Neutrophil (primary cell): ENCODE data around the gene GPR39.

Source experiments
- H3K27ac ChIP-seq: fragments of 200-600 bp; sonication (generic); 2 replicates; pipeline ENCODE4 v1.5.1; 2016; ENCODE audit warnings: mild to moderate bottlenecking, moderate library complexity
- H3K27me3 ChIP-seq: fragments of 200-600 bp; sonication (generic); 2 replicates; pipeline ENCODE4 v1.6.0; 2016; ENCODE audit warnings: mild to moderate bottlenecking
- H3K36me3 ChIP-seq: fragments of 200-600 bp; sonication (generic); 2 replicates; pipeline ENCODE4 v1.5.1; 2017
- H3K4me1 ChIP-seq, 2 experiments: fragments of 200-600 bp in 1 of 2; sonication (generic) in 1 of 2; 1 replicate in 1 of 2; 2 replicates in 1 of 2; pipeline versions ENCODE4 v1.5.1 to v1.6.1; 2013 to 2016; ENCODE audit warnings: low read depth in 1 of 2, low read length in 1 of 2, mild to moderate bottlenecking in 1 of 2, moderate library complexity in 1 of 2; ENCODE audit not compliant: control insufficient read depth in 1 of 2, insufficient read depth in 1 of 2
- H3K4me3 ChIP-seq, 2 experiments: fragments of 200-600 bp in 1 of 2; sonication (generic) in 1 of 2; 1 replicate in 1 of 2; 2 replicates in 1 of 2; pipeline ENCODE4 v1.5.1; 2013 to 2016; ENCODE audit warnings: low read depth in 1 of 2, low read length in 1 of 2, mild to moderate bottlenecking in 1 of 2, moderate library complexity in 1 of 2
- H3K9me3 ChIP-seq: fragments of 200-600 bp; sonication (generic); 2 replicates; pipeline ENCODE4 v1.5.1; 2016
- CTCF ChIP-seq: fragments of 200-600 bp; sonication (generic); IDR thresholded peaks from 2 replicates; pipeline ENCODE4 v1.5.1; 2016; ENCODE audit warnings: antibody characterized with exemption

Gene GPR39

GRCh38 chr2:132646540-132647108 lies 230.0 kb downstream of the GPR39 start:
- no peaks in the 10 kb centered on the region for H3K4me1 ChIP-seq
- no peaks in the 10 kb centered on the region for H3K36me3 ChIP-seq
- no peaks in the 10 kb centered on the region for H3K9me3 ChIP-seq
- H3K4me3 ChIP-seq, result no peak overlapping the region
- no peaks in the 10 kb centered on the region for H3K27me3 ChIP-seq
- H3K27ac ChIP-seq, result no peak overlapping the region
- no peak for TF ChIP-seq CTCF

- no peaks in the 10 kb centered on the region for H3K9me3 ChIP-seq
- H3K4me3 ChIP-seq, result no peak overlapping the region
- H3K27me3 ChIP-seq, result no peaks in the 10 kb centered on the region
- no peak for TF ChIP-seq CTCF
- no peaks in the 10 kb centered on the region for H3K4me1 ChIP-seq
- H3K36me3 ChIP-seq, result no peaks in the 10 kb centered on the region
- no peak overlapping the region for H3K27ac ChIP-seq
Measured at GRCh38 chr2:132651115-132652045, 234.8 kb downstream of the GPR39 start.

DNA sequence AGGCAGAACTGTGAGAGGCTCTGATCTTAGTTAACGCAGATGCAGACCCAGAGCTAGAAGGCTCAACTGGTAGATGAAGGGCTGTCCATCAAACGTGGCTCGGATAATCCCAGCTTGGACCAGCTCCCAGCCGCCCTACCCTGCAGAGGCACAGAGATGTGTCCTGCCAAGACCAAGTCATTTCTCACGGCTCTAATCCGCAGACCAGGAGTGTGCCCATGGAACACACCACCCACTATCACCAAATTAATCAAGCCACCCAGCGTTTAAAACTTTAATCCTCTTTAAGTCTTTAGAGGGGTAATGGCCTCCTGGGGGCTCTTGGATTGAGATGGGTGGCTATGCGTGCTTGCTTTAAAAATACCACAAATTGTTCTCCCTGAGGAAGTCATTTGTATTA lies 235.9 kb downstream of the GPR39 start:
- TF ChIP-seq CTCF, result no peak
- Histone ChIP-seq H3K27me3 (no peaks in the 10 kb centered on the region), H3K36me3 (no peaks in the 10 kb centered on the region), H3K27ac (no peak overlapping the region), H3K9me3 (no peaks in the 10 kb centered on the region), H3K4me3 (no peak overlapping the region), H3K4me1 (no peaks in the 10 kb centered on the region)

DNA sequence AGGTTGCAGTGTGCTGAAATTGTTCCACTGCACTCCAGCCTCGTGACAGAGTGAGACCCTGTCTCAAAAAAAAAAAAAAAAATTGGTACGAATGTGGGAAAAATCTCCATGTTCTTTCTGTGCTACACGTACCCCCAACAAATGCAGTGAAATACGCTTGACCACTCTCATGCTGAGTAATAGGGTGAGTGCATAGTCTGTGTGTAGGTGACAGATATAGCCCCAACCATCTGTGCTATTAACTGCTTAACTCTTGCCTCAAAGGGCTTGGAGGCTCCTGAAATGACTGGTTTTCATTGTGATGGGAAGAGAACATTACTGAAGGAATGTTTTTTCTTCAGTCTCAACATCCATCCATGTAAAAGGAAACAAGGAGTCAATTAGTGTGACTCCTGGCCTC lies 237.7 kb downstream of the GPR39 start:
- Histone ChIP-seq H3K36me3 (no peaks in the 10 kb centered on the region), H3K4me1 (no peaks in the 10 kb centered on the region), H3K9me3 (no peaks in the 10 kb centered on the region), H3K27me3 (no peaks in the 10 kb centered on the region), H3K27ac (no peak overlapping the region), H3K4me3 (no peak overlapping the region)
- TF ChIP-seq CTCF, result no peak

GRCh38 chr2:132654968-132655367 lies 238.4 kb downstream of the GPR39 start:
- Histone ChIP-seq H3K9me3 (no peaks in the 10 kb centered on the region), H3K4me1 (no peaks in the 10 kb centered on the region), H3K27me3 (no peaks in the 10 kb centered on the region)

More at GRCh38 chr2:132654968-132655367, 238.4 kb downstream of the GPR39 start:
- no peak overlapping the region for H3K4me3 ChIP-seq
- H3K27ac ChIP-seq, result no peak overlapping the region
- H3K36me3 ChIP-seq, result no peaks in the 10 kb centered on the region
- TF ChIP-seq CTCF, result no peak
